ENCODE measurements around the gene FBH1.
"Not testable (repeated sequence)": the region's sequence is repeated elsewhere in the genome, so short reads cannot be mapped to it uniquely, and the experiment has no call there.

The FBH1 gene

DNA sequence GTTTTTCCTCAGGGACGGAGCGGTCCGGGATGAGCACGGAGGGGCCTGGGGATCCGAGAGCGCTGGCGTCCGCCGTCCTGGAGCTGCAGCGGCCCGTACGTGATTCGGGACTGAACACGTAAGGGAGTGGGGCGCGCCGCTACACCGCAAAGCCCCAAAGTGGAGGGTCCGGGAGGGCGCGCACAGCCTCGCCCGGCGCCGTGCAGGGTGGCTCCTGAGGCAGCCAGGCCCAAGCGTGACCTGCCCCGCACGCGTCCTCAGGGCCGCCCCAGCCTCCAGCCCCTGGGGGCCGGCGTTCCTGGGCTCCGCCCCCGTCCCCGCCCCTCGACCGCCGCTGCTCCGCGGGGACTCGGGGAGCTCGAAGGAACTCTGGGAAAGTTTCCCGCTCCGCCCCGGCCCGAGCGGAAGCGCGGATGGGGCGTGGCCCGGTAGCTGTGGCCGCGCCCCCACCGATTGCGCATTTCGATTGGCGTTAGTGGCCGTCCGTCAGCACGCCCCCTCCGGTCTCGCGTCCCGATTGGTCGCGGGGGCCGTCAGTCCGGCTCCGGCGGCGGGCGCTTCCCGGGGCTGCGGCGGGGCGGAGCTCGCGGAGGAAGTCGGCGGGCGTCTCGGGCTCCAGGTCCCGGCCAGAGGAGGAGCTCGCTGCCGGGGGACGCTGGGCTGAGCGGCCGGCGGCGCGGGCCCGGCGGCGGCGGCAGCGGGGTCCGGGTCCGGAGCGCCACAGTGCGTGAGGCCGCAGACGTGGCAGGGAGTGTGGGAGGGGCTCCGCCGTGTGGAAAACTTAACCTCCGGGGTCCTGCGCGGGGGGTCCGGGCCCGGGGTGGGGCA, at the start of gene FBH1, which contains the start of gene ANKRD16:
FBH1 (plus strand) TSS at position 620 of the 828 bp plus-strand sequence; CDS start at position 723, 103 bp downstream.
ANKRD16 (minus strand) TSS at position 270 of the 828 bp plus-strand sequence. CDS start 539 bp downstream, outside the sequence.
- peak; percentile 98 for DNase-seq

- DNase-seq, result peak; percentile 76
These were observed 49.4 kb upstream of the FBH1 start for GRCh38 chr10:5840314-5841307.

DNA sequence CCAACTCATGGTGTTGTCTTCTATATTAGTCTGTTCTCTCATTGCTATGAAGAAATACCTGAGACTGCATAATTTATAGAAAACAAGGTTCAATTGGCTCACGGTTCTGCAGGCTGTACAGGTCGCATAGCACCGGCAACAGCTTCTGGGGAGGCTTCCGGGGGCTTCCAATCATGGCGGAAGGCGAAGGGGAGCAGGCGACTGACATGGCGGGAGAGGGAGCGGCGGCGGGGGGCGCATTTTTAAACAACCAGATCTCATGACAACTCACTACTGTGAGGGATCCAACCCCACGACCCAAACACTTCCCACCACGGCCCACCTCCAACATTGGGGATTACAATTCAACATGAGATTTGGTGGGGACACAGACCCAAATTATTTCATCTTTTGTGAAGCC, 48.1 kb upstream of the FBH1 start:
- DNase-seq, result no peak

DNA sequence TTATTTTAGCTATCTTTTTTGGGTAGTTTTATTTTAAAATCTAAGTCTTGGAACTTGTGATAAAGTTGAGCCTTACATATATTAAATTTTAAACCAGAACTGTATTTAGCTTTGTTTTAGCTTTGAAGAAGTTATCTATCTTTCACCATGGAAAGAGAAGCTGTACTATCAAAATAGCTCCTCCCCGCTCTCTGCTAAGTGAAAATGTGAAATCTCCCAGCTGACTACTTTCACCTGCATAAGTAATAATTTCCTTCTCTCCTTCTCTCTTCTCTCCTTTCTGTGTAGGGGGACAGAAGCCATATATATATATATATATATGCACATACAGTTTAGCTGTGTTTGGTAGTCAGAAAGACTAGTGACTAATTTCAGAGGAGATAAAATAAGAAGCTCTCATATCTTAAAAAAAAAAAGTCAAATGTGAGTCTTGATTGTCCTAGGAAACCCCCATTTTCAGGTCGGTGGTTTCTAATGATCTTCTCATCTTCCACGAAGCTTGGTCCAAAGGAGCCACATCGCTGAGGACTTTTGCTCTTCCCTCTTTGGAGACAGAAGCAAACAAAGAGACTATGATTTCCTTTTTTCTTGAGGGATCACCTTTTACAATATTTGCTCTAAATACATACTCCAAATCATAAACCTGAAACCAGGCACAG, 46.2 kb upstream of the FBH1 start:
- no peak for DNase-seq

DNA sequence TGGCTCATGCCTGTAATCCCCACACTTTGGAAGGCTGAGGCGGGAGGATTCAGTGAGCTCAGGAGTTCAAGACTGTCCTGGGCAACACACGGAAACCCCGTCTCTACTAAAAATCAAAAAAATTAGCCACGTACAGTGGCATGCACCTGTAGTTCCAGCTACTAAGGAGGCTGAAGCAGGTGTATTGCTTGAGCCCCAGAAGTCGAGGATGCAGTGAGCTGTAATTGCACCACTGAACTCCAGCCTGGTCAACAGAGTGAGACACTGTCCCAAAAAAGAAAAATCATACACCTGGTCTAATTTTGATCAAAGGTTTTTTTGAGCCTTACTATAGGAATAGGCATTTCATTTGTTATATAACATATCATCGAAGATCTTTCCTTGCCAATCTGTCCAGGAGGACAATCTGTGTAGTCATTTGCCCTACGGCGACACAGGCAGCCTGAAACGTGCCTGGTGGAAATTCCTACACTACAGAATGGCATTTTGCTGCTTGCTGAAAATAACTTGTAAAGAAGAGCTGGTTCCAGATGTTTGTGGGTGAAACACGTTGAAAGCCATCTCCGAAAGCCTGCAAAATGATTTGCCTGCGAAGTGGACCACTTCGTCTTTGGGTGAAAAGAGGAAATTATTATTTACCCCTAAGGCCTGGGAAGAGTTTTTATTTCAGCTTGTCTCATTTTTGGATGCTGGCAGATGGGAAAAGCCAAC, 45.5 kb upstream of the FBH1 start:
- no peak for DNase-seq

GRCh38 chr10:5846667-5847066, 43.4 kb upstream of the FBH1 start:
- not testable (repeated sequence) for DNase-seq

- no peak for DNase-seq
These were observed 35.9 kb upstream of the FBH1 start for GRCh38 chr10:5854131-5854475.

- DNase-seq, result no peak
These were observed 33.9 kb upstream of the FBH1 start for GRCh38 chr10:5855979-5856700.

- DNase-seq, result no peak
These were observed 33.4 kb upstream of the FBH1 start for GRCh38 chr10:5856701-5857004.

DNA sequence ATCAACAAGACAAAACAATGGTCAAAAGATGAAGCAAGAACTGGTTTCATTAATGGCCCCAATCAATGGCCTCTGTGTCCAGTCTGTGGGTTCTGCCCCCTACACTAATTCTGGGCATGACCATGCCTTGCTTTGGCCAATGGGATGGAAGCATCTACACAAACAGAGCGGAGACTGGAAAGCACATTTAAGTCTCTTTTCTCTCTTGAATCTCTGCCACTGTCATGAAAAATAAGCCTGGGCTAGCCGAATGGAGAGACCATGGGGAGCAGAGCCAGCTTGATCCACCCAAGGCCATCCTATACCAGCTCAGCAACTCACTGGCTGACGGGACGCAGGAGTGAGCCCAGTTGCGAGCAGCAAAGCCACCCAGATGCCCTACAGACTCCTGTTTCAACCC, 31.2 kb upstream of the FBH1 start:
- peak; percentile 88 for DNase-seq

DNA sequence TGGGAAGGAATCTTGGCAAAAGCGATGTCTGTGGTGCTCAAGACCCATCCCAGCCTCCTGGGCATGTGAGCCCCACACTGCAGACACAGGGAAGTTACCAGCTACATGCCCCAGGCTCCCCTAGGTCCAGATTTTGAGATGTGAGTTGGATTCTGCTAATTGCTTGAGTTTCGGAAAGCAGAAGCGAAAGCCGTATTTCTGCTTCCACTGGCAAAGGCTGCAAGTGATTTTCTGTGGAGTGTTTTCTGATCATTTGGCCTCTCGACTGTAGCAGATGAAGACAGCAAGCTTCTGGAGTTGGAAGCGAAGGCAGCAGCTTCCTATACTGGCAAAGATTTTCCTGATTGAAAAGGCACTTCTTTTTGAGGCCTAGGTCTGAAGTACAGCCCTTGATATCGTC, 30.0 kb upstream of the FBH1 start:
- peak; percentile 19 for DNase-seq

GRCh38 chr10:5862360-5862961, 27.6 kb upstream of the FBH1 start:
- DNase-seq, result no peak

DNA sequence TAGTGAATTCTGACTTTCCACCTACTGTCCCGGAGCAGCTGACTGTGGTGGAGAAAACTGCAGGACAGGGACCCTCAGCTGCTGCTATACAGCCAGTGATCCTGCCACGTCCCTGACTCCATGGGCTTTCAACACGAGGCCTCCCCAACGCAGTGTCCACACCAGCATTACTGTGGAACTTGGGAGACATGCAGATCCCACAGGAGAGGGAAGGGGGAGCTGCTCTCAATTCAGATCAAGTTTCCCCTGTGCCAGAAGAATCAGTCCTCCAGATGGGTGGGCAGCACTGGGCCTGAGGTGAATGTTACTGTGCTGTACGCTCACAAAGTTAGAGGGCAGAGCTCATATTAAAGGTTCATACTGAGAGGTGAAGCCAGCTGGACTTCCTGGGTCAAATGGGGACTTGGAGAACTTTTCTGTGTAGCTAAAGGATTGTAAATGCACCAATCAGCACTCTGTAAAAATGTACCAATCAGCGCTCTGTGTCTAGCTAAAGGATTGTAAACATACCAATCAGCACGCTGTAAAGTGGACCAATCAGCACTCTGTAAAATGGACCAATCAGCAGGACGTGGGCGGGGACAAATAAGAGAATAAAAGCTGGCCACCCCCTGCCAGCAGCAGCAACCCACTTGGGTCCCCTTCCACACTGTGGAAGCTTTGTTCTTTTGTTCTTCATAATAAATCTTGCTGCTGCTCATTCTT, 26.9 kb upstream of the FBH1 start:
- not testable (repeated sequence) for DNase-seq

- DNase-seq, result not testable (repeated sequence)
These were observed 23.5 kb upstream of the FBH1 start for GRCh38 chr10:5866451-5867081.

GRCh38 chr10:5867091-5867615, 22.9 kb upstream of the FBH1 start:
- not testable (repeated sequence) for DNase-seq

DNA sequence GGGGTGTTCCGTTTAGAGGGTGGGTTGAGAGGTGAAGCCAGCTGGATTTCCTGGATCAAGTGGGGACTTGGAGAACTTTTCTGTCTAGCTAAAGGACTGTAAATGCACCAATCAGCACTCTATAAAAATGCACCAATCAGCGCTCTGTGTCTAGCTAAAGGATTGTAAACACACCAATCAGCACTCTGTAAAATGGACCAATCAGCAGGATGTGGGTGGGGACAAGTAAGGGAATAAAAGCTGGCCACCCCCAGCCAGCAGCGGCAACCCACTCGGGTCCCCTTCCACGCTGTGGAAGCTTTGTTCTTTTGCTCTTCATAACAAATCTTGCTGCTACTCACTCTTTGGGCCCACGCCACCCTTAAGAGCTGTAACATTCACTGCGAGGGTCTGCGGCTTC, 21.7 kb upstream of the FBH1 start:
- DNase-seq, result not testable (repeated sequence)

- DNase-seq, result no peak
These were observed 20.9 kb upstream of the FBH1 start for GRCh38 chr10:5869156-5869555.

GRCh38 chr10:5871596-5871995, 18.4 kb upstream of the FBH1 start:
- no peak for DNase-seq

- DNase-seq, result peak; percentile 84
These were observed 16.5 kb upstream of the FBH1 start for GRCh38 chr10:5873515-5873995.

Measured in midbrain (tissue), 1 donor.